Astrocyte (in vitro differentiated cells and primary cell): ENCODE results near the gene SGMS2.

ENCODE experiments used
- CTCF ChIP-seq: IDR thresholded peaks from 2 replicates; pipeline ENCODE4 v1.5.1; 2011; ENCODE audit warnings: low read depth, mild to moderate bottlenecking, inconsistent platforms, low read length, moderate library complexity; ENCODE audit not compliant: insufficient read depth
- EZH2 ChIP-seq: IDR thresholded peaks from 2 replicates; pipeline ENCODE4 v1.6.1; 2012; ENCODE audit warnings: mild to moderate bottlenecking, low read length, inconsistent platforms; ENCODE audit not compliant: insufficient read depth

- TF ChIP-seq CTCF = no peak
- no peak for TF ChIP-seq EZH2
These were observed 822 bp upstream of the SGMS2 start for GRCh38 chr4:107823870-107824349.
